ENCODE measurements around the gene SGCE. TPM values are rescaled to one million over a fixed set of nuclear protein-coding genes. Genes with fewer than 3 reads are reported as not detected.

The SGCE gene
- polyA plus RNA-seq, 3 donors, result 86.0 to 97.5 (median 88.7) TPM

GRCh38 chr7:94671444-94672235, 15.7 kb upstream of the SGCE start:
- no peak for DNase-seq (ENCODE audit: extremely low read depth in 1 of 11, low read depth in 9 of 11, low spot score in 4 of 11)

- no peak for DNase-seq (ENCODE audit: extremely low read depth in 1 of 11, low read depth in 9 of 11, low spot score in 4 of 11)
These were observed 14.0 kb upstream of the SGCE start for GRCh38 chr7:94669773-94670495.

GRCh38 chr7:94666879-94667587, 11.1 kb upstream of the SGCE start:
- DNase-seq (ENCODE audit: extremely low read depth in 1 of 11, low read depth in 9 of 11, low spot score in 4 of 11), result no peak

DNA sequence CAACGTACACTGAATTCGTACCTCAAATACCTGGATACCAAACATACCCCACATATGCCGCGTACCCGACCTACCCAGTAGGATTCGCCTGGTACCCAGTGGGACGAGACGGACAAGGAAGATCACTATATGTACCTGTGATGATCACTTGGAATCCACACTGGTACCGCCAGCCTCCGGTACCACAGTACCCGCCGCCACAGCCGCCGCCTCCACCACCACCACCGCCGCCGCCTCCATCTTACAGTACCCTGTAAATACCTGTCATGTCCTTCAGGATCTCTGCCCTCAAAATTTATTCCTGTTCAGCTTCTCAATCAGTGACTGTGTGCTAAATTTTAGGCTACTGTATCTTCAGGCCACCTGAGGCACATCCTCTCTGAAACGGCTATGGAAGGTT, 9.5 kb upstream of the SGCE start:
- no peak for DNase-seq (ENCODE audit: extremely low read depth in 1 of 11, low read depth in 9 of 11, low spot score in 4 of 11)

DNA sequence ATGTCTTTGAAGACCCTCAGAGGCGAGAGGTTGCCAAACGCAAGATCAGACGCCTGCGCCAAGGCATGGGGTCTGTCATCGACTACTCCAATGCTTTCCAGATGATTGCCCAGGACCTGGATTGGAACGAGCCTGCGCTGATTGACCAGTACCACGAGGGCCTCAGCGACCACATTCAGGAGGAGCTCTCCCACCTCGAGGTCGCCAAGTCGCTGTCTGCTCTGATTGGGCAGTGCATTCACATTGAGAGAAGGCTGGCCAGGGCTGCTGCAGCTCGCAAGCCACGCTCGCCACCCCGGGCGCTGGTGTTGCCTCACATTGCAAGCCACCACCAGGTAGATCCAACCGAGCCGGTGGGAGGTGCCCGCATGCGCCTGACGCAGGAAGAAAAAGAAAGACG, 8.1 kb upstream of the SGCE start:
- no peak for DNase-seq (ENCODE audit: extremely low read depth in 1 of 11, low read depth in 9 of 11, low spot score in 4 of 11)

- DNase-seq (ENCODE audit: extremely low read depth in 1 of 11, low read depth in 9 of 11, low spot score in 4 of 11), result no peak
These were observed 6.6 kb upstream of the SGCE start for GRCh38 chr7:94662548-94662947.

DNA sequence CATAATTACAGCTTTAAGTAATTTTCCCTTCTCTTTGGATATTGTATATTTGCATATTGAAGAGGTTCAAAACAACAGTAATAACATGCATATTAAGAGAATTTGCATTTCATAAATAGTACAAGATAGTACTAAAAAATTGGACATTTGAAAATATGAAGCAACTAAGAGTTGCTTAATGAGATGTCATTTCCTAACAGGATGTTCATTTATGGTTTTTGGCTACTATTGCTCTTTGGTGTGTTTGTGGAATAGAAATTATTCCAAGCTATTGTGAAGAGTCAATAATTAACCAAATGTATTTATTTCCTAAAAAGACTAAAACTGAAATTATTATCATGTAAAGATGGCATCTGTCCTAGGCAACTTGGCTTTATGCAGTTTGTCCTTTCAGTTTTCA, 4.1 kb upstream of the SGCE start:
- no peak for DNase-seq (ENCODE audit: extremely low read depth in 1 of 11, low read depth in 9 of 11, low spot score in 4 of 11)

DNA sequence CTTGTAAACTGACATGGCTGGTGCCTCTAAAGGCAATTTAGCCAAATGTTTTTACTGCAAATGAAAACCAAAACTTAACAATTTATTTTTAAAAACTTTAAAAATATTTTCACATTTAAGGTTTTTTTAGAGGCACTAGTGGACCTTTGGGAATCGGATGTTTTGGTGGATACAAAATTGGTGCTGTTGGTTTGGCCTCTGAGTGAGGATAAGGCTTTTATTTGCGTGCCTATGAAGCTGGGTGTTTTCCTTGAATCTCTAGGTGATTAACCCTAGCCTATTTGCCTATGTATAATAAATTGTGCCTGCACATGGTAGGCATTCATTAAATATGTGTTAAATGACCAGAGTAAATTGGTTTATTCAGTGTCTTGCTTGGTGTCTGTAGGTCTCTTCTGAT, 2.9 kb upstream of the SGCE start:
- no peak for DNase-seq (ENCODE audit: extremely low read depth in 1 of 11, low read depth in 9 of 11, low spot score in 4 of 11)

DNA sequence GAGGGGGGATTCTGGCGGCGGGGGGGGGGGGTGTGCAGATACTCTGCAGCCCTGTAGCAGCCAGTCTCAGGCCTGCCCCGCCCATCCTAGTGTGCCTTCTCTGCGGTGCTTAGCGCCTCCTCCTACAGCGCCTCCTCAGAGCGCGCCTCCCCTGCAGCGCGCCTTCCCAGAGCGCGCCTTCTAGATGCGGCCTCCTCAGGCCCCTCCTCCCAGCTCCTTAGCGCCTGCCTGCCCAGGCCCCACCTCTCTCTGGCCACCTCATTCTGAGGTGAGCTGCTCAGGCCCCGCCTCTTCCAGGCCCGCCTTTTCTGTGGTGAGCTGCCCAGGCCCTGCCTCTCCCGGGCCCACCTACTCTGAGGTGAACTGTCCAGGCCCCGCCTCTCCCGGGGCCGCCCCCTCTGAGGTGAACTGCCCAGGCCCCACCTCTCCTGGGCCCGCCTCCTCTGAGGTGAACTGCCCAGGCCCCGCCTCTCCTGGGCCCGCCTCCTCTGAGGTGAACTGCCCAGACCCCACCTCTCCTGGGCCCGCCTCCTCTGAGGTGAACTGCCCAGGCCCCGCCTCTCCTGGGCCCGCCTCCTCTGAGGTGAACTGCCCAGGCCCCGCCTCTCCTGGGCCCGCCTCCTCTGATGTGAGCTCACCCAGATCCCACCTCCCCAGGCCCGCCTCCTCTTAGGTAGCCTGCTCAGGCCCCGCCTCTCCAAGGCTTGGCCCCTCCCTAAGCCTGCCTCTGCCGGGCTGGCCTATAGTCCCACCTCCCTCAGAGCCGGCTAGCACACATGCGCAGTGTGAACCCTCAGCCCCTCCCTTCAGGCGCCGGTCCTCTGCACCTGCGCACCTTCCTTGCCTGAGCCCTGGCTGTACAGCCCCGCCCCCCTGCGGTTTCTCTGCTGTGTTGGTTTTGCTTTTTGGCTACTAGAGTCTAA, 2.1 kb upstream of the SGCE start:
- DNase-seq (ENCODE audit: extremely low read depth in 1 of 11, low read depth in 9 of 11, low spot score in 4 of 11), result peak; percentile 76 to 94 (median 88)

DNA sequence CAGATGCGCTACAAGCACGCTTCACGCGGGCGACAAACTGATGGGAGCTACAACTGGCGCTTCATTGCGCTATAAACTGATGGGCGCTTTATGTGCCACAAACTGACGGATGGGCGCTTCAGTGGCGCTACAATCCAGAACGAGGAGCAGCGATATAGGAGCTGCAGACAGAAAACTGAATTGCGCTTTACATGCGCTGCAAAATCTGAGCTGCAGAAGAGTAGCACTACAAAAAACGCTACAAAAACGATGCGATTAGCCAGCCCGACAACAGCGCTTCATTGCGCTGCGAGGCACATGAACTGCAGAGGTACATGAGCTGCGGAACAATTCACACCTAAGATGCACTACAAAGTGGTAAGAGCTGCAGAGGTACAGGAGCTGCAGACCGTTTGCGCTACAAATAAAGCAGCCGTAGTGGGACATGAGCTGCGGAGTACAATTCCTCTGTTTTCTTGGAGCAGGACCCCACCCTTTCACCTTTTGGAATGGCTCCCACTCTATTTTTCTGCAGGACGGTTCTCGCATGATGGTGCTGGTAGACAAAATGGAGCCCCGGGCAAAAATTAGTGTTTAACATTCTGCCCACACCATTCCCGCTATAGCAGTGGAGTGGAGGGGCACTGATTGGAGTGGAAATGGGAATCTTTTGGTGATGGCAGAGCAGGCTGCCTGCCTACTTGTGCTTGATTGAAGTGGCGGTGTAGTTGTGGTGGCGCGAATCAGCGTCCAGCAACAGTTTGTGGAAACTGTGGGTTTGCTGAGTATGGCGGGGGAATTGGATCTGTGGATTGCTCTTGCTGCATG, 1.2 kb upstream of the SGCE start:
- DNase-seq (ENCODE audit: extremely low read depth in 1 of 11, low read depth in 9 of 11, low spot score in 4 of 11), result peak in 6 of 11 donors; percentile 17 to 36 (median 26)

DNA sequence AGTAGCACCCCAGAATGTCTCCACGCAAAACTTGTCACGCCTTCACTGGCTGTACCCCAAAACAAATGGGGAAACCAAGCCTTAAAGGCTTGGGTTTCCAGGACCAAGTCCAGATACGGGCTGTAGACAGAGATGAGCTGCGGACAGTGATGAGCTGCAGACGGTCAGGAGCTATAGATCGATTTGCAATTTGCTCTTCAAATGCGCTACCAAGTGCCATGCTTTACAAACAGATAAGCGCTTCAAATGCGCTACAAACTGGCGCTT, 658 bp upstream of the SGCE start:
- peak in 2 of 11 donors; percentile 12 to 30 for DNase-seq (ENCODE audit: extremely low read depth in 1 of 11, low read depth in 9 of 11, low spot score in 4 of 11)

GRCh38 chr7:94655126-94655847, 646 bp downstream of the SGCE start:
- peak in 5 of 11 donors; percentile 32 to 55 (median 50) for DNase-seq (ENCODE audit: extremely low read depth in 1 of 11, low read depth in 9 of 11, low spot score in 4 of 11)

- DNase-seq (ENCODE audit: extremely low read depth in 1 of 11, low read depth in 9 of 11, low spot score in 4 of 11), result no peak
These were observed 1.2 kb downstream of the SGCE start for GRCh38 chr7:94654783-94655125.

DNA sequence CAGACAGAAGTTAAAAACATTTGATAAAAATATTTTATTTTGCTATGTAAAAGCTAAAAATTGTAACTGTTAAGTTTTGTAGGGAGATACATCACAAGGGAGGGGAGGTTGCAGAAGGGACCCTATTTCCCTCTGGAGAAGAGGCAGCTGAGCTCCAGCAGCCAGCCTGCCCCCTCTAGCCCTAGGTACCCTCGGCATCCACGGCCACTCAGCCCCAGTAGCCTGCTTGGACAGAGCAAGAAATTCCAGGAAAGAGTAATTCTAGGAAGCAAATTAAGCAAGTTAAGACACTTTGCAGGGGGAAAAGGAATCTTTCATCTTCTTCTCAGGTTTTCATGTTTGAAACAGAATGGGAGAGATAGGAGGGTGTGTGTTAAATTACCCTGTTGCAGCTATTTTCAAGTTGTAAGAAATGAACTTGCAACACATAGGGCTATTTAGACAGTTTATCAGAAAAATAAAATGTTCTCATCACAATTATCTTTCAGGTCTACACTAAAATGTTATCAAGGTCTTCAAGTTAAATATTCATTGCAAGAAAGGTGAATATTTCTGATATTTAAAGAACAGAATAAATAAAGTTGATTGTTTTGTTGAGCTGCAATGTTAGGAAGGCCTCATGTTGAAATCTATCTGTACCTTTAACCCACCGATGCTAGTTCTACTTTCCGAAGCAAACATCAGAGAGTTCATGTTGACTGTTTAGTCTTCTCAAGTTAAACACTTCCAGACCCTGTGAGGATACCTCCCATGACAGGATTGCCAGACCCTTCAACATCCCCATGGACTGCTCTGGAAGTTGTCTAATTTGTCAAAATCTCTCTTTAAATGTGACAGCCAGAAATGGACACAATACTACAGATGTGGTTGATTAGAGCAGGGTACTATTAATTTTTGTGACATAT, 5.5 kb downstream of the SGCE start:
- no peak for DNase-seq (ENCODE audit: extremely low read depth in 1 of 11, low read depth in 9 of 11, low spot score in 4 of 11)

GRCh38 chr7:94649450-94649849, 6.5 kb downstream of the SGCE start:
- DNase-seq (ENCODE audit: extremely low read depth in 1 of 11, low read depth in 9 of 11, low spot score in 4 of 11), result no peak

- DNase-seq (ENCODE audit: extremely low read depth in 1 of 11, low read depth in 9 of 11, low spot score in 4 of 11), result no peak
These were observed 7.2 kb downstream of the SGCE start for GRCh38 chr7:94648731-94649130.

DNA sequence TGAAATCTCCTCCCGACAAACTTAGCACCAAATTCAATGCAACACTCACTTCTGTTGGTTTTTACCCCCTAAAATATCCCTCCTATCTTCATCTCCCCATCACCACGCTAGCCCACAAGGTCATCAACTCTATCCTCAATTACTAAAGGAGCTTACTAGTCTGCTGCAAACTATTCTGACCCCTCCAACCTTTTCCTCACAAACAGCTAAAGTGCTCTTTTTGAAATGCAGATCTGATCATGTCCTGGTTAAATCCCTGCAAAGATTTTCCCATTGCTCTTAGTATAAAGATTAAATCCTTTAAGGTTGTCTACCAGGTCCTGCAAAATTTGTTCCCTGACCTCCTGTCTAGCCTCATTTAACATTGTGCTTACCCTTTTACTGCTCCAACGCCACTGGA, 8.6 kb downstream of the SGCE start:
- no peak for DNase-seq (ENCODE audit: extremely low read depth in 1 of 11, low read depth in 9 of 11, low spot score in 4 of 11)
